ENCODE data around the gene CDC42BPB.
"Not testable (repeated sequence)": the region's sequence is repeated elsewhere in the genome, so short reads cannot be mapped to it uniquely, and the experiment has no call there.

The CDC42BPB gene

GRCh38 chr14:103052407-103052806 is 4.9 kb downstream of the CDC42BPB start:
- DNase-seq (ENCODE audit: low spot score) = no peak

GRCh38 chr14:103050935-103051334 is 6.4 kb downstream of the CDC42BPB start:
- DNase-seq (ENCODE audit: low spot score) = no peak

- DNase-seq (ENCODE audit: low spot score) = not testable (repeated sequence)
Measured at GRCh38 chr14:103047453-103047852, 9.9 kb downstream of the CDC42BPB start.

DNA sequence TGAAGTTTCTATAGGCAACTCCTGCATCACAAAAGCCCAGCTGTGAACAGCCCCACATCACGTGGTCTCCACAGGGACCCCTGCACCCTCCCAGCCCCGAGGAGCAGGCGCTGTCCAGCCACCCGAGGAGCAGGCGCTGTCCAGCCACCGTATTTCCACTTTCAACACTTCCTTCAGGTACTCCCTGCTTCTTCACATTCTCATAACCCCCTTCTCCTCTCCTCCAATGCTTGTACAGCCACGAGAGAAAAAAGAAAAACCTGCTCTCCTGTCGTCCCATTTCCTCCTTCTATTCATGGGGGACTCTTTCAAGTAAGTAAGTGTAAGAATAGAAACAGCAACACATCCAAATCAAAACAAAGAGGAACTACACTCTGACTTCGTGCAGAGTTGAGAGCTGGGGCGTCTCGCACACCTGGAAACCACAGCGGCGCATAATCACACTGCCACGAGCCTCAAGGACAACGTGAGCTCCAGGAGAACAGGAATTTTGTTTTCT is 11.9 kb downstream of the CDC42BPB start:
- no peak for DNase-seq (ENCODE audit: low spot score)

DNA sequence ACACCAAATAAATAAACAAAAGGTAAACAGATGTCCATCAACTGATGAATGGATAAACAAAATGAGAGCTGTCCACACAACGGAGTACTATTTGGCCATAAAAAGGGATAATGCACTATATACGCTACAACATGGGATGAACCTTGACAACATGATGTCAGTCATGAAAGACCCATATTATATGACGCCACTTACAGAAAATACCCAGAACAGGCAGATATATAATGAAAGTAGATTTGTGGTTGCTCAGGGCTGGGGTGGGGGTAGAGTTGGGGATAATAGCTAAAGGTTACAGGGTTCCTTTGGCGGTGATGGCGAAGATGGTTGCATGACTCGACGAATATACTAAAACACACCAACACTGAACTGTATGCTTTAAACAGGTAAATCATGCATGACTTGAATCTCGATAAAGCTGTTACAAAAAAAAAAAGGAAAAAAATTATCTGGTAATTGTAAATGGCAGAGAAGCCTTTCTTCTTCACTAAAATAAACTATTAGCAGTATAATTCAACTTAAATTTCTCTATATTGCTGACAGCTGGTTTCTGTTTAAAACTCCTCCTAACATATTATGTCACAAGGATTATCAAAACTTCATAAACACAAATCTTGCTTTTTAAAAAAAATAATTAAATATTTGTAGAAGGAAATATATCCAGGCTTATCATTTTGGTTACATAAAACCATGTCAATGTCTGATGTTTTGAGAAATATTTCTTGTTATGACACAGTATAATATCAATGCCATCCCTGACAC is 13.9 kb downstream of the CDC42BPB start:
- DNase-seq (ENCODE audit: low spot score) = no peak

GRCh38 chr14:103041464-103041863 is 15.9 kb downstream of the CDC42BPB start:
- DNase-seq (ENCODE audit: low spot score) = no peak

DNA sequence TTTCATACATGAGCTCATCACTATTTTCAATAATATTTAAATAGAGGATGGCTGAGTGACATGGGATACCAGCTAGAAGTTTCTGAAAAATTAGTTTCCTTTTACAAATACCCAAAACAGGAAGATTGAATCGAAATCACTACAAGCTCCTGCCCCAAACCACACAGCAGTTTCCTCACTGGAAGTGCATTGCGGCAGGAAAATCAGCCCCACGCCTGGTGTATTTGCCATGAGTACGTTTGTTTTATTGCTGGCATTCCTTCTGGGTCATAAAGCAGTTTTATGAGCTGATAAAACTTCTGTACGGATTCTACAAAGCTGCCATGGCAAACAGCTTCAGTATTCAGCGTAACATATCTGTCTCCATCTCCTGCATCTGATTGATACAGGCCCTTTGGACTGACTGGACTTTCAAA is 23.7 kb downstream of the CDC42BPB start:
- no peak for DNase-seq (ENCODE audit: low spot score)

GRCh38 chr14:103031956-103032355 is 25.4 kb downstream of the CDC42BPB start:
- no peak for DNase-seq (ENCODE audit: low spot score)

DNA sequence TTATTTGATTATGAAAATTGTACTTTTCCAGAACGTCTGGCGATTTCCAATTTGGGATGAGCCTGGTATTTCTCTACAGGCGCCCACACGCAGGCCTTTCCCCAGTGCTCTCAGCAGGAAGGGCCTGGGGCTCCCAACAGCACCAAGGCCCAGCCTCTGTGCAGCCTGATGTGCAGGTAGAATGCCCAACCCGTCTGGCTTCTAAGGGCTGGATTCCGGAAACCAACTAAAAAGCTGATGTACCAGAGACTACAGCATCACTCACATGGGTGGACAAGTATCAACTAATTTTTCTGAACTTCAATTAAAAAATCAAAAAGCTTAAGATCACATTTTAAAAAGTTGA is 25.8 kb downstream of the CDC42BPB start:
- DNase-seq (ENCODE audit: low spot score) = no peak

- DNase-seq (ENCODE audit: low spot score) = no peak
Measured at GRCh38 chr14:103030741-103031565, 26.4 kb downstream of the CDC42BPB start.

GRCh38 chr14:103029936-103030335 is 27.4 kb downstream of the CDC42BPB start:
- no peak for DNase-seq (ENCODE audit: low spot score)

- no peak for DNase-seq (ENCODE audit: low spot score)
Measured at GRCh38 chr14:103028772-103029171, 28.6 kb downstream of the CDC42BPB start.

GRCh38 chr14:103028161-103028767 is 29.1 kb downstream of the CDC42BPB start:
- no peak for DNase-seq (ENCODE audit: low spot score)

DNA sequence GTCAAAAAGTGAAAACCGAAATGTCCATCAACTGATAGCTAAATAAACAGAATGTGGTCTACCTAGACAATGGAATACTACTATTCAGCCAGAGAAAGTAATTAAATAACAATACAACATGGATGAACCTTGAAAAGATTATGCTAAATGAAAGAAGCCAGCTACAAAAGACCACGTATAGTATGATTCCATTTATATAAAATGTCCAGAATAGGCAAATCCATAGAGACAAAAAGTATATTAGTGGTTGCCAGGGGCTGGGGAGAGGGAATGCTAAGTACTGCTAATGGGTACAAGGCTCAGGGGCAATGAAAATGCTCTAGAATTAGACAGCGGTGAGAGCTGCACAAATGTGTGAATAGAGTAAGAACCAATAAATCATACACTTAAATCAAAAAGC is 29.9 kb downstream of the CDC42BPB start:
- DNase-seq (ENCODE audit: low spot score) = no peak

DNA sequence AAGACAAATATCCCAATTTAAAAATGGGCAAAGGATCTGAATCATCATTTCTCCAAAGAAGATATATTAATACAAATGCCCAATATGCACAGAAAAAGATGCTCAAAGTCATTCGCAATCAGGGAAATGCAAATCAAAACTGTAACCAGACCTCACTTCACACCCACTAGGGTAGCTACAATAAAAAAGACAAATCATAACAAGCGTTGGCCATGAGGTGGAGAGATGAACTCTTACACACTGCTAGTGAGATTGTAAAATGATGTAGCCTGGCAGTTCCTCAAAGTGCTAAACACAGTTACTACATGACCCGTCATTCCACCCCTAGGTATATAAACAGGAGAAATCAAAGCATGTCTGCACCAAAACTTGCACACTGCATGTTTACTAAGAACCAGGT is 30.4 kb downstream of the CDC42BPB start:
- DNase-seq (ENCODE audit: low spot score) = no peak

- DNase-seq (ENCODE audit: low spot score) = not testable (repeated sequence)
Measured at GRCh38 chr14:103026196-103026595, 31.2 kb downstream of the CDC42BPB start.

DNA sequence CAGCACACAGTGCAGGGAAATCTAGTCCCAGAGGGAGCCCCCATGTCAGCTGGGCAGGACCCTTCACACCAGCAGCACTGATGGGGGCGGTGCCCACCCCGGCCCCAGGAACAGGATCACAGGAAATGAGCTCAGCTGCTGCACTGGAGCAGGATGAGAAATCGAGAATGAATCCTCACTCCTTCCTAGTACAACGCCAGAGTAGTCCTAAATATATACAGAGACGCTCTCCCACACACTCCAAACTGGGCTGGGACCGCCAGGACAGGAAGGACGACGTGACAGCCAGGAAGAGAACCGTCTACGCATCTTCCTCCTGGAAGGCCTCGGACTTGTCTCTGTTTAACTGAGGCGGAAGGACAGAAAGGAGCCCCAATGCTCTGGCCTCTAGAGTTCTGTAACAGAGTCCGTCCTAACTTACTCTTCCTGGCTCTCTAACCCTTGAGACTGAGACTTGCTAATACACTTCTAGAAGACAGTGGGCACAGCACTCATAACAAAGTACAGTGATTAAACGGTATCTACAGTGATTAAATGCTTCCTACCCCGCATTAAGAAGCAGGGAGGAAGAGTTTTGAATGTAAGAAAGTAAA is 33.4 kb downstream of the CDC42BPB start:
- peak; percentile 89 for DNase-seq (ENCODE audit: low spot score)

DNA sequence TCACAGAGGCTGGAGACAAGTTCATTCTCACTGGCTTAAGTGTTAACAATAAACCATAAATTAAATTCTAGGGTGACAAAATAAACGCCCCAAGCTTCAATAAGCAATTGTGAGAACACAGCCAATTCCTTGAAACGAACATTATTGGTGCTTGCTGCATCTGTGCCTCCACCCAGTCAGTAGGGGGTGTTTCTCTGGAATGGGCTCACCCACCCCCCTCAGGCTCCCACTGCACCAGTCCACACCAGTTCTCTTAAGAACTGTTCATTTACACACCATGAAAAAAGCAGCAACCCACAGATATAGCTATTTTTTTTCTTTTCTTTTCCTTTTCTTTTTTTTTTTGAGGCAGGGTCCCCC is 34.7 kb downstream of the CDC42BPB start:
- no peak for DNase-seq (ENCODE audit: low spot score)

DNA sequence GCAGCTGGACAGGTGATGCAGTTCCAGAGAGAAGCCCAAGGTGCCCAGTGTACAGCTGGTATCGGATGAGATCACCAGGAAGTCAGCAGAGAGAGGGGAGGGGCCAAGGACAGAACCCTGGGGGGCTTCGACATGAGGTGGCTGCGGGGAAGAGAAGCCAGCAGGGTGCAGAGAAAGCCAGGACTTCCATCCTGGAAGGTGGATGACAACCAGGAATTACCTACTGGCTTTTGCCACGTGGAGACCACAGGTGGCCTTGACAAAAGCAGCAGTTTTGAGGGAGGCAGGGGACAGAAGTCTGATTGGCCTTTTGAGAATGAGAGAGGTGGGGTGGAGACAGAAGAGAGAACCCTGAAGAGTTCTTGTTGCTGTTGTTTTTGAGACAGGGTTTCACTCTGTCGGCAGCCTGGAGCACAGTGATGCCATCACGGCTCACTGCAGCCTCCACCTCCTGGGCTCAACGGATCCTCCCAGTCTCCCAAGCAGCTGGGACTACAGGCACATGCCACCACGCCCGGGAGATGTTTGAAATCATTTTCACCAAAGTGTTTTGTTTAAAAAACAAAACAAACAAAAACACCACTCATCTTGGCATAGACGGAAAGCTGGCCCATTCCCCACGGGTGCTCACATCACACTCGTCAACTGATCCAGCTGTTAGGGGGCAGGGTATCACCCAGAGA is 35.2 kb downstream of the CDC42BPB start:
- no peak for DNase-seq (ENCODE audit: low spot score)

- no peak for DNase-seq (ENCODE audit: low spot score)
Measured at GRCh38 chr14:103021684-103022001, 35.7 kb downstream of the CDC42BPB start.

DNA sequence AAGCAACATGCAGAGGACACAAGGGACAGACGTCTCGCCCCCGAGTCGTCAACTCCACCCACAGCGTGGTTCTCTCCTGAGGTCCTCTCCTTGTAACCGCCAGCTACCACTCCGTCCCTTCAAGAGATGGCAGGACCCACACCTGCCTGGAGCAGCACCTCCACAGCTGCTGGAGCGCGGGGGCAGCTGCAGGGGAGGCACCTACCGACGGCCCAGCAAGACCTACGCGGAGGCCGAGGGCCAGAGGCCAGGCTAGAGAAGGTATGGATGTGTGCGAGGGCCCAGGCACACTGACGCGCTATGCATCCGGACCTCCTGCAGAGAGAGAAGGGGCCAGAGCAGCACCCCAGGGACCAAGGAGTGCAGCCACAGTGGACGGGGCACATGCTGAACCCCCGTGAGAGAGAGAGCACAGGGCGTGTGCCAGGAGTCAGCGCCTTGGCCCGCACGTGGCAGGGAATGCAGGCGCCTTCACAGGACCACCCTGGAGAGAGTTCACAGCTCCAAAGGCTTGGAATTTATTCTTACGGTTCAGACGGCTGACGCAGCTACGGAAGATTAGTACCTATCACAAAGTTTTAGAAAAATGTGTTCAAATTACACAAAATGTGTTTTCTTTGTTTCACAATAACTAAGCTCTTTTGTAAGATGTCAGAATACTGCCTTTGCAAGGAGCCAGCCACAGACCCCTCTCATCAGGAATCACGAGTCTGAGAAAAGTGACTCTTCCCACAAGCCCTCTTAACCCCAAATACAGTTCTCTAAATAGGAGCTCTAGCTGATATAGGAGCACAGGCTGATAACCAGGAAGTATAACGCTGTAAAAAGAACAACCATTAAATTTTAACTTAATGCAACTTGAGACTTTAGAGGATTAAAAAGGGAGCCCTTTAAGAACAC is 36.8 kb downstream of the CDC42BPB start:
- DNase-seq (ENCODE audit: low spot score) = no peak
